GM23248 (cell line): ENCODE results near the gene TAB3. TPM values are rescaled to one million over a fixed set of nuclear protein-coding genes. Genes with fewer than 3 reads are reported as not detected.

Source experiments
- DNase-seq: peaks from one replicate; pipeline ENCODE4 v3.0.0-alpha.2; 2015
- H2AFZ ChIP-seq: fragments of 200-600 bp; sonication (generic); 2 replicates; pipeline ENCODE4 v1.6.1; 2016; ENCODE audit warnings: antibody characterized with exemption
- H3F3A ChIP-seq: fragments of 200-600 bp; sonication (generic); 2 replicates; pipeline ENCODE4 v1.6.1; 2016; ENCODE audit warnings: mild to moderate bottlenecking, antibody characterized with exemption, mixed run types; ENCODE audit not compliant: insufficient read depth
- H3K27ac ChIP-seq: fragments of 200-600 bp; sonication (generic); 2 replicates; pipeline ENCODE4 v1.5.1; 2016; ENCODE audit warnings: mild to moderate bottlenecking
- H3K27me3 ChIP-seq: fragments of 200-600 bp; sonication (generic); replicated peaks from 2 replicates; pipeline ENCODE4 v1.6.1; 2016; ENCODE audit warnings: mild to moderate bottlenecking; ENCODE audit not compliant: insufficient read depth
- H3K36me3 ChIP-seq: fragments of 200-600 bp; sonication (generic); 2 replicates; pipeline ENCODE4 v1.6.1; 2016; ENCODE audit warnings: low read depth, mild to moderate bottlenecking
- H3K4me1 ChIP-seq: fragments of 200-600 bp; sonication (generic); 2 replicates; pipeline ENCODE4 v1.6.1; 2016; ENCODE audit warnings: mild to moderate bottlenecking; ENCODE audit not compliant: insufficient read depth
- H3K4me2 ChIP-seq: fragments of 200-600 bp; sonication (generic); one replicate; pipeline ENCODE4 v1.6.1; 2016; ENCODE audit warnings: mild to moderate bottlenecking; ENCODE audit not compliant: unreplicated experiment
- H3K4me3 ChIP-seq: fragments of 200-600 bp; sonication (generic); 2 replicates; pipeline ENCODE4 v1.5.1; 2016; ENCODE audit warnings: mild to moderate bottlenecking
- H3K79me2 ChIP-seq: fragments of 200-600 bp; sonication (generic); 2 replicates; pipeline ENCODE4 v1.6.1; 2016; ENCODE audit warnings: mild to moderate bottlenecking; ENCODE audit not compliant: insufficient read depth
- H3K9ac ChIP-seq: fragments of 200-600 bp; sonication (generic); 2 replicates; pipeline ENCODE4 v1.6.1; 2016; ENCODE audit warnings: mild to moderate bottlenecking
- H3K9me2 ChIP-seq: fragments of 200-600 bp; sonication (generic); 2 replicates; pipeline ENCODE4 v1.6.1; 2016; ENCODE audit warnings: mixed run types, mild to moderate bottlenecking, moderate library complexity; ENCODE audit not compliant: insufficient read depth
- H3K9me3 ChIP-seq: fragments of 200-600 bp; sonication (generic); one replicate; pipeline ENCODE4 v1.6.1; 2017; ENCODE audit warnings: low read depth
- H4K20me1 ChIP-seq: fragments of 200-600 bp; sonication (generic); 2 replicates; pipeline ENCODE4 v1.6.0; 2016; ENCODE audit not compliant: insufficient read depth
- EZH2 ChIP-seq: fragments of 200-600 bp; sonication (generic); IDR thresholded peaks from 2 replicates; pipeline ENCODE4 v1.6.1; 2018; ENCODE audit warnings: antibody characterized with exemption, mild to moderate bottlenecking; ENCODE audit not compliant: insufficient read depth, poor library complexity, severe bottlenecking
- EZH2phosphoT487 ChIP-seq: fragments of 200-600 bp; sonication (generic); IDR thresholded peaks from 2 replicates; pipeline ENCODE4 v1.6.1; 2018; ENCODE audit warnings: antibody characterized with exemption, moderate library complexity, mild to moderate bottlenecking, low read depth; ENCODE audit not compliant: insufficient read depth
- WGBS, 2 experiments: methylation state at CpG; one replicate each; pipeline ENCODE4 v1.1.6; 2015 to 2017; ENCODE audit warnings: low lambda C conversion rate in 2 of 2, low coverage in 1 of 2; ENCODE audit errors: missing lambda C conversion rate in 2 of 2; 5-methylcytosine and 5-hydroxymethylcytosine counted together
- in situ Hi-C: fragments of 300-500 bp; cut with MboI; formaldehyde crosslinking; loops from 2 replicates; pipeline ENCODE4 v1.15.0; 2020
- polyA plus RNA-seq: library from polyadenylated mRNA; unstranded; fragments of >200 nt; fragmentation: Nextera tagmentation; extraction: Ambion mirVana; gene quantifications from 2 replicates; pipeline ENCODE4 v1.2.1, GENCODE V29; 2016
- total RNA-seq: library from RNA; depleted of rRNA; stranded (reverse); fragments of >200 nt; shearing (Covaris generic); gene quantifications from 2 replicates; pipeline ENCODE4 v1.2.3, GENCODE V29; 2014

TAB3 gene
- total and polyA plus RNA-seq, 2 experiments from 2014 or later = 4.2 to 20.4 TPM

DNA sequence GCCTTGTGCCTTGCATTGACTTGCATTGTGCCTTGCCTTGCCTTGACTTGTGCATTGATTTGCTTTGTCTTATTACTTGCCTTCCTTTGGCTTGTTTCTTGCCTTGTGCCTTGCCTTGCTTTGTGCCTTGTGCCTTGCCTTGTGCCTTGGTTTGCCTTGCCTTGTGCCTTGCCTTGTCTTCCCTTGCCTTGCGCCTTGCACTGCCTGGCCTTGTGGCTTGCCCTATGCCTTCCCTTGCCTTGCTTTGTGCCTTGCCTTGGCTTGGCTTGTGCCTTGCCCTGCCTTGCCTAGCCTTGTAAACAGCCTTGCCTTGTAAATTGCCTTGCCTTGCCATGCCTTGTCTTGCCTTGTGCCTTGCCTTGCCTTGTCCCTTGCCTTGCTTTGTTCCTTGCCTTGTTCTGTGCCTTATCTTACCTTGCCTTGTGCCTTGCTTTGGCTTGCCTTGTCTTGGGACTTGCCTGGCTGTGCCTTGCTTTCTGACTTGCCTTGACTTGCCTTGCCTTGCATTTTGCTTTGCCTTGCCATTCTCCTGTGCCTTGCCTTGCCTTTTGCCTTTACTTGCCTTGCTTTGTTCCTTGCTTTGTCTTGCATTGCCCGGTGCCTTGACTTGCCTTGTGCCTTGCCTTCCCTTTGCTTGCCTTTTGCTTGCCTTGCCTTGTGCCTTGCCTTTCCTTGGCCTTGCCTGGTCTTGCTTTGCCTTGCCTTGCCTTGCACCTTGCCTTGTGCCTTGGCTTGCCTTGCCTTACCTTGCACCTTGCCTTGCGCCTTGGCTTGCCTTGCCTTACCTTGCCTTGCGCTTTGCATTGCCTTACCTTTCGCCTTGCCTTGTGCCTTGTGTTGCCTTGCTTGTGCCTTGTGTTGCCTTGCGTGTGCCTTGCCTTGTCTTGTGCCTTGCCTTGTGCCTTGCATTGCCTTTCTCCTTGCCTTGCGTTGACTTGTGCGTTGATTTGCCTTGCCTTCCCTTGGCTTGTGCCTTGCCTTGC, 97.5 kb downstream of the TAB3 start:
- Histone ChIP-seq H3K27ac (no peak overlapping the region), H3K9ac (no peak overlapping the region), H3K9me3 (no peaks in the 10 kb centered on the region), H3K27me3 (no peaks in the 10 kb centered on the region), H3K4me2 (no peak overlapping the region), H3K36me3 (no peaks in the 10 kb centered on the region), H3K4me1 (no peaks in the 10 kb centered on the region), H3K79me2 (no peaks in the 10 kb centered on the region), H4K20me1 (no peaks in the 10 kb centered on the region), H3K9me2 (no peaks in the 10 kb centered on the region), H2AFZ (no peak overlapping the region), H3F3A (no peaks in the 10 kb centered on the region), H3K4me3 (no peak overlapping the region)
- no peak for DNase-seq
- in situ Hi-C loops = no loop called here
- no peak for TF ChIP-seq EZH2phosphoT487
- no peak for TF ChIP-seq EZH2
- 56 to 64% methylated on average over 6 to 8 of the region's 8 CpGs for WGBS, 2 experiments

DNA sequence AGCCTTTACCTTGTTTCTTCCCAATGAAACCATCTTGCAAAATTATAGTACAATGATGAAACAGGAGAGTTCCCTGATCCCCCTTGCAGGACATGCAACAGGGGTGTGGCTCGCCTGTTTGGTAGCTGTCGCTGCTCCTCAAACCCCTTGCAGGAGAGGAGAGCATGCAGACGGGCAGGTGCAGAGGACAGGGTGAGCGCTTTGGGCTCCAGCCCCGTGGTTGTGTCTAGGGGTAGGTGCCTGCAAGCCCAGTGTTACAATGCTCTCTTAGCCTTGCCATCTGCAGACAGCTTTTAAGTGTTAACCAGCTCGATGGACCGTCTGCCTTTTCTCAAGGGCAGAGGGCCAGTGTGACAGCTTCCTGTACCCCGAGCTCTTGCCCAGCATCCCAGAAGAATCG, 102.0 kb downstream of the TAB3 start:
- no peak for TF ChIP-seq EZH2phosphoT487
- TF ChIP-seq EZH2 = no peak
- Histone ChIP-seq H3K27ac (no peak overlapping the region), H3F3A (no peaks in the 10 kb centered on the region), H3K36me3 (no peaks in the 10 kb centered on the region), H3K9me3 (no peaks in the 10 kb centered on the region), H3K4me3 (no peak overlapping the region), H3K9ac (no peak overlapping the region), H4K20me1 (no peaks in the 10 kb centered on the region), H2AFZ (no peak overlapping the region), H3K27me3 (no peaks in the 10 kb centered on the region), H3K9me2 (no peaks in the 10 kb centered on the region), H3K4me1 (no peaks in the 10 kb centered on the region), H3K79me2 (no peaks in the 10 kb centered on the region), H3K4me2 (no peak overlapping the region)
- DNase-seq = no peak
- 38 to 47% methylated on average over 5 to 9 of the region's 9 CpGs for WGBS, 2 experiments
- in situ Hi-C loops = no loop called here

DNA sequence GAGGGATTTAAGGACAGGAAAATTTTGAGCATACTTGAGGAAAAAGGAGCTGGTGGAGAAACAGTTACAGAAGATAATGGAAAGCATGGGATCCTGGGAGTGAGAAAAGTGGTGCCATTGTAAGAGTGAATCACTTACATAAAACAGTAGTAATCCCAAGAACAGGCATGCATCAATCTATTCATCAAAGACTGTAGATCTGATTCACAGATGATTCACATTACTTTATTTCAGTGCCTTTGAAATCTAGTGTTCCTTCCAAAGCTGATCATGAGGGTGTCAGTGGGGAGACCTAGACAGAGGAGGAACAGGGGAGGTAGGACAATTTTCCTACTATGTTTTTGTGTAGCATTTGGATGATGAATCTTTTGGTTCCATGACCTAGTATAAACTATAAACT, 102.7 kb downstream of the TAB3 start:
- Histone ChIP-seq H3K27ac (no peak overlapping the region), H3K9me2 (no peaks in the 10 kb centered on the region), H3K27me3 (no peaks in the 10 kb centered on the region), H3K4me2 (no peak overlapping the region), H3K36me3 (no peaks in the 10 kb centered on the region), H3K4me1 (no peaks in the 10 kb centered on the region), H3F3A (no peaks in the 10 kb centered on the region), H3K79me2 (no peaks in the 10 kb centered on the region), H4K20me1 (no peaks in the 10 kb centered on the region), H2AFZ (no peak overlapping the region), H3K9ac (no peak overlapping the region), H3K4me3 (no peak overlapping the region), H3K9me3 (no peaks in the 10 kb centered on the region)
- in situ Hi-C loops = no loop called here
- DNase-seq = no peak
- TF ChIP-seq EZH2phosphoT487 (no peak), EZH2 (no peak)

DNA sequence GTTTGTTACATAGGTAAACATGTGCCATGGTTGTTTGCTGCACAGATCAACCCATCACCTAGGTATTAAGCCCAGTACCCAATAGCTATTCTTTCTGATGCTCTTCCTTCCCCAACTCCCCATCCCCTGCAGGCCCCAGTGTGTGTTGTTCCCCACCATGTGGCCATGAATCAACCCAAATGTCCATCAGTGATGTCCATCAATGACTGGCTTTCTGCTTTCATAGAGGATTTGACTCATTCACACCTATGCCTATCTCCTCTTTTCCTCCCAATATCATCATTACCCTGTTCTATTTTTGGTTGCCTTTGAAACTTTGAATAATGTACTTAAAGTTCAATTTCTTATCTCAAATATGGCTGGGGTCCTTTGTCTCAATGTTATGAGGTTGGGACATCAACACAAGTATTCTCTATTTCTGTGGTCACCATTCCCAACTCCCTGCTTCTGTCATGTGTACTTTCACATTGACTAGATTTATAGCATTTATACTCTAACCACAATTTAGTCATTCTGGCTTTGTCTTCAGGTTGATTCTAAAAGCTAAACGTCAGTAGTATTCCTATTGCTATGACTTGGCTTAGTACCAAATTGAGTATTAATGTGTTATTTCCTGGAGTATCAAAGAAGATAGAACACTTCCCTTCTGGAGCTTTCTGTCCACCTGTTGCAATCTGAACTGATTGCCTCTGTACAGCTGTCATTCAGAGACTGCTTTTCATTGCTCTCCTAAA, 107.2 kb downstream of the TAB3 start:
- in situ Hi-C loops = no loop called here
- H3K36me3 ChIP-seq = no peaks in the 10 kb centered on the region
- DNase-seq = no peak

More for the DNA sequence above, 107.2 kb downstream of the TAB3 start:
- H3K9me2 ChIP-seq = no peaks in the 10 kb centered on the region
- no peaks in the 10 kb centered on the region for H3F3A ChIP-seq
- no peak overlapping the region for H3K4me3 ChIP-seq
- no peaks in the 10 kb centered on the region for H3K9me3 ChIP-seq
- H4K20me1 ChIP-seq = no peaks in the 10 kb centered on the region
- H3K4me1 ChIP-seq = no peaks in the 10 kb centered on the region
- WGBS, 2 experiments = 0% methylated on average over 1 of the region's 1 CpG
- no peaks in the 10 kb centered on the region for H3K79me2 ChIP-seq
- no peak overlapping the region for H3K9ac ChIP-seq
- H3K27ac ChIP-seq = no peak overlapping the region
- no peak overlapping the region for H2AFZ ChIP-seq
- TF ChIP-seq EZH2phosphoT487 (no peak), EZH2 (no peak)
- no peaks in the 10 kb centered on the region for H3K27me3 ChIP-seq
- H3K4me2 ChIP-seq = no peak overlapping the region
